ENCODE results near the gene THBS3. TPM values are rescaled to one million over a fixed set of nuclear protein-coding genes. Genes with fewer than 3 reads are reported as not detected.
"Not testable (repeated sequence)": the region's sequence is repeated elsewhere in the genome, so short reads cannot be mapped to it uniquely, and the experiment has no call there.

Gene THBS3
- total and polyA plus RNA-seq, 2 donors = 7.6 to 46.1 TPM

GRCh38 chr1:155168456-155169210 is 39.1 kb downstream of the THBS3 start:
- H3K36me3 ChIP-seq (ENCODE audit: control insufficient read depth in 2 of 2, insufficient read depth in 2 of 2, low read length in 1 of 2) = peaks cover 17 to 21% of the 10 kb centered on the region in 2 donors
- WGBS = 97% methylated on average over 10 of the region's 10 CpGs

DNA sequence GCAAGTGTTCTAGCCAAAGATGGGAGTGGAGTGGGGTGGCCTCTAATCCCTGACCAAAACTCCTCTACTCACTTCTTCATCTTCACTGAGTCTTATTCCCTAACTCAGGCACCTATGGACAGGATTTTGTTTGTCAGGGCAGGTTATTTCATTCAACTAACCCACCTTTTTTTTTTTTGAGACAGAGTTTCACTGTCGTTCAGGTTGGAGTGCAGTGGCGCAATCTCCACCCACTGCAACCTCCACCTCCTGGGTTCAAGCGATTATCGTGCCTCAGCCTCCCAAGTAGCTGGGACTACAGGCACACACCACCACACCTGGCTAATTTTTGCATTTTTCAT is 39.6 kb downstream of the THBS3 start:
- peaks cover 11 to 29% of the 10 kb centered on the region in 2 donors for H3K4me1 ChIP-seq (ENCODE audit: control insufficient read depth in 2 of 2, insufficient read depth in 2 of 2, low read length in 2 of 2)
- 63% methylated on average over 4 of the region's 4 CpGs for WGBS
- H3K4me3 ChIP-seq (ENCODE audit: low read length in 2 of 2); H3K27me3 ChIP-seq (ENCODE audit: control insufficient read depth in 2 of 2, insufficient read depth in 1 of 2, low read length in 1 of 2); DNase-seq (ENCODE audit: low read depth in 6 of 9, low spot score in 9 of 9); H3K27ac ChIP-seq (ENCODE audit: low read depth in 1 of 2, low read length in 1 of 2); H3K9me3 ChIP-seq (ENCODE audit: control insufficient read depth in 2 of 2, insufficient read depth in 1 of 2, low read length in 1 of 2): not testable (repeated sequence)
- H3K36me3 ChIP-seq (ENCODE audit: control insufficient read depth in 2 of 2, insufficient read depth in 2 of 2, low read length in 1 of 2) = peaks cover 17 to 21% of the 10 kb centered on the region in 2 donors

More at GRCh38 chr1:155168456-155169210, 39.1 kb downstream of the THBS3 start:
- no peak for DNase-seq (ENCODE audit: low read depth in 6 of 9, low spot score in 9 of 9)
- H3K27me3 ChIP-seq (ENCODE audit: control insufficient read depth in 2 of 2, insufficient read depth in 1 of 2, low read length in 1 of 2) = peaks cover 0 to 10% of the 10 kb centered on the region in 2 donors
- peaks cover 14 to 33% of the 10 kb centered on the region in 2 donors for H3K4me1 ChIP-seq (ENCODE audit: control insufficient read depth in 2 of 2, insufficient read depth in 2 of 2, low read length in 2 of 2)
- no peak overlapping the region for H3K27ac ChIP-seq (ENCODE audit: low read depth in 1 of 2, low read length in 1 of 2)
- H3K4me3 ChIP-seq (ENCODE audit: low read length in 2 of 2) = no peak overlapping the region
- H3K9me3 ChIP-seq (ENCODE audit: control insufficient read depth in 2 of 2, insufficient read depth in 1 of 2, low read length in 1 of 2) = peaks cover 0 to 3% of the 10 kb centered on the region in 2 donors

DNA sequence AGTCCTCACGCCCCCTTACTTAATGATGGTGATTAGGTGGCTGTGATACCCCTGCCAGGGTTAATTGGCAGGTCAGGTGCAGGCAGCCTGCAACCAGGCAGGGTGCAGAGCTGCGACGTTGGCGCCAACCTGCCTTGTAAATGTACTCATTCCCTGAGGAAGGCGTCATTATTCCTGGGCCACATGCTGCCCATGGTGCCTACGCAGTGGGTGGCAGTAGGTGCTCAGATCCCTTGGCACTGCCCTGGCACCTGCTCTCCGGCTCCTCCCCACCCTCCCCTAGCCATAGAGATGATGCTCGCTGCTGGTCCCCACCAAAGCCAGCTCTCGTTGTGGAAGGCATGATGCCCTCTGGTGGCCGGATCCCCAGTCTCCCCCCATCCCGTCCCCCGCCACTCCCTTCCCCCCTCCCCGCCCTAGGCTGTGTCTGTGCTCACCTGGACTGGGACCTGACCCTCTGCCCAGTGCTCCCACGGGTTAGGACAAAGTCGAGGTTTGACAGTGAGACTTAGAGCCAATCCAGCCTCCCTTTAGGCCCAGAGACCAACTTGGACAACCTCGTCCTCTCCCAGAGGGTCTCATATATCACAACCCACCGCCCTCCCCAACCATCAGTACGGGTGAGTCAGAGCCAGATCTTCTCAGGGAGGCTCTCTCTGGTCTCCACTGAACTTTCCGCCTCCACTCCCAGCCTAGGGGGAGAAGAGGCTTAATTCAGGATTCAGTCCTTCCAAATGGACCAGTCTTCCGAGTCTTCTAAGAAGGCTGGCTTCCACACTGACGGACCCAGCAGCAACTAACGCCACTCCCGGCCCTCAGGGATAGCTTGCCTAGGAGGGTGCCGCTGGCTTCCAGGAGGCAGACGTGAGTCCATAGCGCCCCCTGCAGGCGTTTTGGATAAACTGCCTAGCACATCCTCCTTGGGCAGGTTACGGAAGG is 40.3 kb downstream of the THBS3 start:
- Histone ChIP-seq H3K4me3 (ENCODE audit: low read length in 2 of 2) (no peak overlapping the region), H3K9me3 (ENCODE audit: control insufficient read depth in 2 of 2, insufficient read depth in 1 of 2, low read length in 1 of 2) (peaks cover 0 to 3% of the 10 kb centered on the region in 2 donors), H3K36me3 (ENCODE audit: control insufficient read depth in 2 of 2, insufficient read depth in 2 of 2, low read length in 1 of 2) (peaks cover 17 to 21% of the 10 kb centered on the region in 2 donors), H3K4me1 (ENCODE audit: control insufficient read depth in 2 of 2, insufficient read depth in 2 of 2, low read length in 2 of 2) (peaks cover 10 to 27% of the 10 kb centered on the region in 2 donors), H3K27ac (ENCODE audit: low read depth in 1 of 2, low read length in 1 of 2) (peak overlapping the region in 1 of 2 donors; percentile 58), H3K27me3 (ENCODE audit: control insufficient read depth in 2 of 2, insufficient read depth in 1 of 2, low read length in 1 of 2) (peaks cover 0 to 9% of the 10 kb centered on the region in 2 donors)
- WGBS = 4% methylated on average over 28 of the region's 28 CpGs
- DNase-seq (ENCODE audit: low read depth in 6 of 9, low spot score in 9 of 9) = peak; percentile 55 to 88 (median 71)

DNA sequence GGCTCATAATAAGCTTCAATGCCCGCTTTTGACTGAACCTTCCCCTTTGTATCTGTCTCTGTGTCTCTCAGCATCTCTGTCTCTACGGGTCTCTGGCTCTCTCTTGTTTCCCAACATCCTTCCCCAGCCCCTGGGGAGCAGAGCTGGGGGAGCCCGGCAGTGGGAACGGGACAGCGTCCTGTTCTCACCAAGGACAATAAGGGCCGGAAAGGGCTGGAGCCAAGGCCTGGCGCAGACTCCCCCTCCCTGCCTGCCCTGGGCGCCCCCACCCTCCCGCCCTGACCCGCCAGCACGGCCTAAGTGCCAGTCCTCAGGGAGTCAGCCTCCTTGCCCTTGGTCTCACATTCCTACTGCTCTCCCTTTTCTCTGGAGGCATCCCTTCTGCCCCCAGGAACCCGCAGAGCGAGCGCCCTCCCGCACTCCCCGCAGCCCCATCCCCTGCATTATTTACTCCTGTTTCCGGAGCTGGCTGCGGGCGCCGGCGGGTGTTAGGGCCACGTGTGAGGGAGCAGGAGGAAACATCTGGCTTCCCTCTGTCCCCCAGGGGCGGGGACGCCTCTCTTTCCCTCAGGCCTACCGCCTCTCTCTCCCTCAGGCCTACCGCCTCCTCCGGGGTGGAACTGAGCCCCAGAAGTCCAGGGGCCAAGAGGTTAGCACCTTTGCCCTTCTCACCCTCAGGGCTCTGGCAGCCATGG is 41.1 kb downstream of the THBS3 start:
- WGBS = 8% methylated on average over 27 of the region's 27 CpGs
- Histone ChIP-seq H3K27me3 (ENCODE audit: control insufficient read depth in 2 of 2, insufficient read depth in 1 of 2, low read length in 1 of 2) (peaks cover 0 to 9% of the 10 kb centered on the region in 2 donors), H3K4me1 (ENCODE audit: control insufficient read depth in 2 of 2, insufficient read depth in 2 of 2, low read length in 2 of 2) (peaks cover 6 to 22% of the 10 kb centered on the region in 2 donors), H3K36me3 (ENCODE audit: control insufficient read depth in 2 of 2, insufficient read depth in 2 of 2, low read length in 1 of 2) (peaks cover 17 to 21% of the 10 kb centered on the region in 2 donors), H3K4me3 (ENCODE audit: low read length in 2 of 2) (no peak overlapping the region), H3K27ac (ENCODE audit: low read depth in 1 of 2, low read length in 1 of 2) (peak overlapping the region in 1 of 2 donors; percentile 58), H3K9me3 (ENCODE audit: control insufficient read depth in 2 of 2, insufficient read depth in 1 of 2, low read length in 1 of 2) (peaks cover 0 to 3% of the 10 kb centered on the region in 2 donors)
- DNase-seq (ENCODE audit: low read depth in 6 of 9, low spot score in 9 of 9) = peak in 4 of 9 donors; percentile 14 to 63 (median 36)

DNA sequence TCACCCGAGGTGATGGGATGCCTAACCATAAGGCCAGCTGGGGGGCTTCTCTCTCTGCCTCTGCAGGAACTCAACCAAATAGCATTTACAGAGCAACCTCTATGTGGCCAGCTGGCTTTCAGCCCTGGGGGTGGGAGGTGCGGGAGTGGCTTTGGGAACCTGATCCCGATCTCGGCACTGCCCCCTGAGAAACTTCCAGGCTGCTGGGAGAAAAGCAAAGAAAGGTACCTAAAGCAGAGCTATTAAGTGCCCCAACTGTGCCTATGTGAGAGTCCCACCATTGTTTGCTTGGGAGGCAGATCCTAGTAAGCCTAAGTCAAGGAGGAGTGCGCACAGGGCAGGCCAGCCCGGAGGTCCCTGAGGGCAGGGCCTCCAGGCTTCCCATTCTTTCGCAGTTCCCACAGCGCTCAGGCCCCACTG is 41.6 kb downstream of the THBS3 start:
- no peak for DNase-seq (ENCODE audit: low read depth in 6 of 9, low spot score in 9 of 9)
- no peak overlapping the region for H3K27ac ChIP-seq (ENCODE audit: low read depth in 1 of 2, low read length in 1 of 2)

GRCh38 chr1:155164625-155165024 is 43.1 kb downstream of the THBS3 start:
- not testable (repeated sequence) for H3K27ac ChIP-seq (ENCODE audit: low read depth in 1 of 2, low read length in 1 of 2); H3K9me3 ChIP-seq (ENCODE audit: control insufficient read depth in 2 of 2, insufficient read depth in 1 of 2, low read length in 1 of 2); H3K4me3 ChIP-seq (ENCODE audit: low read length in 2 of 2); DNase-seq (ENCODE audit: low read depth in 6 of 9, low spot score in 9 of 9); H3K27me3 ChIP-seq (ENCODE audit: control insufficient read depth in 2 of 2, insufficient read depth in 1 of 2, low read length in 1 of 2)
- peaks cover 10 to 11% of the 10 kb centered on the region in 2 donors for H3K36me3 ChIP-seq (ENCODE audit: control insufficient read depth in 2 of 2, insufficient read depth in 2 of 2, low read length in 1 of 2)
- peaks cover 6 to 22% of the 10 kb centered on the region in 2 donors for H3K4me1 ChIP-seq (ENCODE audit: control insufficient read depth in 2 of 2, insufficient read depth in 2 of 2, low read length in 2 of 2)
- 98% methylated on average over 11 of the region's 11 CpGs for WGBS

More for the DNA sequence above, 41.6 kb downstream of the THBS3 start:
- H3K4me3 ChIP-seq (ENCODE audit: low read length in 2 of 2) = no peak overlapping the region
- peaks cover 17 to 21% of the 10 kb centered on the region in 2 donors for H3K36me3 ChIP-seq (ENCODE audit: control insufficient read depth in 2 of 2, insufficient read depth in 2 of 2, low read length in 1 of 2)
- H3K27me3 ChIP-seq (ENCODE audit: control insufficient read depth in 2 of 2, insufficient read depth in 1 of 2, low read length in 1 of 2) = peaks cover 0 to 9% of the 10 kb centered on the region in 2 donors
- WGBS = 44% methylated on average over 8 of the region's 8 CpGs
- peaks cover 0 to 3% of the 10 kb centered on the region in 2 donors for H3K9me3 ChIP-seq (ENCODE audit: control insufficient read depth in 2 of 2, insufficient read depth in 1 of 2, low read length in 1 of 2)
- peaks cover 6 to 22% of the 10 kb centered on the region in 2 donors for H3K4me1 ChIP-seq (ENCODE audit: control insufficient read depth in 2 of 2, insufficient read depth in 2 of 2, low read length in 2 of 2)

GRCh38 chr1:155163785-155164184 is 43.9 kb downstream of the THBS3 start:
- not testable (repeated sequence) for DNase-seq (ENCODE audit: low read depth in 6 of 9, low spot score in 9 of 9); H3K27me3 ChIP-seq (ENCODE audit: control insufficient read depth in 2 of 2, insufficient read depth in 1 of 2, low read length in 1 of 2); H3K4me3 ChIP-seq (ENCODE audit: low read length in 2 of 2); H3K9me3 ChIP-seq (ENCODE audit: control insufficient read depth in 2 of 2, insufficient read depth in 1 of 2, low read length in 1 of 2); H3K36me3 ChIP-seq (ENCODE audit: control insufficient read depth in 2 of 2, insufficient read depth in 2 of 2, low read length in 1 of 2); H3K27ac ChIP-seq (ENCODE audit: low read depth in 1 of 2, low read length in 1 of 2)
- WGBS = 97% methylated on average over 4 of the region's 4 CpGs
- peaks cover 6 to 22% of the 10 kb centered on the region in 2 donors for H3K4me1 ChIP-seq (ENCODE audit: control insufficient read depth in 2 of 2, insufficient read depth in 2 of 2, low read length in 2 of 2)

DNA sequence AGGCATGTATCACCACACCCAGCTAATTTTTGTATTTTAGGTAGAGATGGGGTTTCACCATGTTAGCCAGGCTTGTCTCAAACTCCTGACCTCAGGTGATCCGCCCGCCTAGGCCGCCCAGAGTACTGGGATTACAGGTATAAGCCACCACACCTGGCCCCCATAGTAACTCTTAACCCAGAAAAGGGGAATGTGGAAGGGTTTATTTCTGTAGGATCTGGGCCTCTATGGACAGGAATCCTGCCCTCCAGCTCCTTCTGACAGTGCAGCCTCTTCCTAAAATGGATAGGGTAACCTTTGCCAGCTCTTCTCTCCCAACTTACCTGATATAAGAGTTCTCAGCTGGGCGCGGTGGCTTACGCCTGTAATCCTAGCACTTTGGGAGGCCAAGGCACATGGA is 45.1 kb downstream of the THBS3 start:
- H3K4me1 ChIP-seq (ENCODE audit: control insufficient read depth in 2 of 2, insufficient read depth in 2 of 2, low read length in 2 of 2) = peaks cover 5 to 18% of the 10 kb centered on the region in 2 donors
- H3K4me3 ChIP-seq (ENCODE audit: low read length in 2 of 2); H3K9me3 ChIP-seq (ENCODE audit: control insufficient read depth in 2 of 2, insufficient read depth in 1 of 2, low read length in 1 of 2); H3K27ac ChIP-seq (ENCODE audit: low read depth in 1 of 2, low read length in 1 of 2); H3K36me3 ChIP-seq (ENCODE audit: control insufficient read depth in 2 of 2, insufficient read depth in 2 of 2, low read length in 1 of 2); H3K27me3 ChIP-seq (ENCODE audit: control insufficient read depth in 2 of 2, insufficient read depth in 1 of 2, low read length in 1 of 2); DNase-seq (ENCODE audit: low read depth in 6 of 9, low spot score in 9 of 9): not testable (repeated sequence)
- 99% methylated on average over 6 of the region's 6 CpGs for WGBS
